Measurements from ENCODE around the gene LTV1. TPM values are rescaled to one million over a fixed set of nuclear protein-coding genes. Genes with fewer than 3 reads are reported as not detected.
"Not testable (repeated sequence)": the region's sequence is repeated elsewhere in the genome, so short reads cannot be mapped to it uniquely, and the experiment has no call there.

Gene LTV1
- total RNA-seq, 1 experiment from 2014 or later: 46.8 TPM

DNA sequence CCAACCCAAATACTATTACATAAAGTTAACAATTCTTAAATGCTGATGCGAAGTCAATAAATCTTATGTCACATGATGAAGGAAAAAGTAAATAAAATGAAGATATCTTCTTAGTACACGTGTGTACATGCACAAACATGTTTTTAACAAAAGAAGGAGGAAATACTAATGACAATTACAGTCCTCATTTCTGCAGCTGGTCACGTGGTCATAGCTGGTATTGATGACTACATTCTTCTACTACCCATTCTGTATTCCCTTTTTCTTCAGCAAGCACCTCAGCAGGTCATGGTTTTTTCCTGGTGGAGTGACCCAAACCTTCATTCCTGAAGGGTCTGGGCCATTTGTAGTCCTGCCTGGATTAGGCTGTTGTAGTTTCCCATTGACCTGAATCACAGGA, 25.7 kb downstream of the LTV1 start:
- in situ Hi-C loops (cut with HindIII; ENCODE audit: low pct_unique_long_range_greater_than_20kb, low sequenced_read_pairs); H3K36me3 ChIP-seq (ENCODE audit: control insufficient read depth, insufficient read depth, low read length); DNase-seq (ENCODE audit: low read depth, low spot score); H3K4me3 ChIP-seq (ENCODE audit: low read depth in 2 of 2, low read length in 2 of 2); POLR2A ChIA-PET; H3K9me3 ChIP-seq (ENCODE audit: control insufficient read depth, insufficient read depth, low read depth, low read length); H3K4me1 ChIP-seq (ENCODE audit: control insufficient read depth, insufficient read depth, low read length); ATAC-seq; H3K27ac ChIP-seq (ENCODE audit: low read length); BruUV-seq (replicated peaks); intact Hi-C loops (cut with micrococcal nuclease; ENCODE audit: unreplicated experiment); CTCF ChIA-PET; H3K27me3 ChIP-seq (ENCODE audit: control insufficient read depth, insufficient read depth, low read length): not testable (repeated sequence)

DNA sequence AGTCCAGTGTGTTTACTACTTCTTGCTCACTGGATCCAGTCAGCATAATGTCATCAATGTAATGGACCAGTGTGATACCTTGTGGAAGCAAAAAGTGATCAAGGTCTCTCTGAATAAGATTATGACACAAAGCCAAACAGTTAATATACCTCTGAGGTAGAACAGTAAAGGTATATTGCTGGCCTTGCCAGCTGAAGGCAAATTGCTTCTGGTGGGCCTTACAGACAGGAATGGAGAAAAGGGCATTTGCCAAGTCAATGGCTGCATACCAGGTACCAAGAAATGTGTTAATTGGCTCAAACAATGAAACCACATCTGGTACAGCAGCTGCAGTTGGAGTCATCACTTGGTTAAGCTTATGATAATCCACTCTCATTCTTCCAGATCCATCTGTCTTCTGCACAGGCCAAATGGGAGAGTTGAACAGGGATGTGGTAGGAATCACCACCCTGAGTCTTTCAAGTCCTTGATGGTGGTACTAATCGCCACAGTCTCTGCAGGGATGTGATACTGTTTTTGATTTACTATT, 28.1 kb downstream of the LTV1 start:
- intact Hi-C loops (cut with micrococcal nuclease; ENCODE audit: unreplicated experiment); POLR2A ChIA-PET; DNase-seq (ENCODE audit: low read depth, low spot score); CTCF ChIA-PET; H3K27ac ChIP-seq (ENCODE audit: low read length); H3K27me3 ChIP-seq (ENCODE audit: control insufficient read depth, insufficient read depth, low read length); ATAC-seq; H3K4me3 ChIP-seq (ENCODE audit: low read depth in 2 of 2, low read length in 2 of 2); H3K9me3 ChIP-seq (ENCODE audit: control insufficient read depth, insufficient read depth, low read depth, low read length); H3K36me3 ChIP-seq (ENCODE audit: control insufficient read depth, insufficient read depth, low read length); in situ Hi-C loops (cut with HindIII; ENCODE audit: low pct_unique_long_range_greater_than_20kb, low sequenced_read_pairs); BruUV-seq (replicated peaks); H3K4me1 ChIP-seq (ENCODE audit: control insufficient read depth, insufficient read depth, low read length): not testable (repeated sequence)

DNA sequence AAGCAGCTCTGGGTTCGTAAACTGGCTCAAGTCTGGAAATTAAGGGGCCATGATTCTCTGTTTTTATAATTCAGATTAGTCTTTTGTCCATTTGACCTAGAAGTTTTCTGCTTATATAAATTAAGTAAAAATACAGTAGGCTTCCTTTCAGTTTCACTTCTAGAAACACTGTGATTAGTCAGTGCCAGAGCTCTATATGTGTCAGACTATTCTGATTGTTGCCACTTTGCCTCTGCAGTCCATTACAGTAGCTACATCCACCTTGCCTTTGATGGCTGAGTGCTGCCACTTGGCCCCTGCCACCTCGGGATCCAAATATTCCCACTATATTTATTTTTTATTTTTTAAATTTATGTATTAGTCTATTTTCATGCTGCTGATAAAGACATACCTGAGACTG, 29.1 kb downstream of the LTV1 start:
- DNase-seq (ENCODE audit: low read depth, low spot score) (no peak), ATAC-seq (no peak)
- in situ Hi-C loops (cut with HindIII; ENCODE audit: low pct_unique_long_range_greater_than_20kb, low sequenced_read_pairs) (no loop called here), intact Hi-C loops (cut with micrococcal nuclease; ENCODE audit: unreplicated experiment) (no loop called here)
- ChIA-PET CTCF (no interaction called here), POLR2A (no interaction called here)
- TF ChIP-seq, protein P1, sequence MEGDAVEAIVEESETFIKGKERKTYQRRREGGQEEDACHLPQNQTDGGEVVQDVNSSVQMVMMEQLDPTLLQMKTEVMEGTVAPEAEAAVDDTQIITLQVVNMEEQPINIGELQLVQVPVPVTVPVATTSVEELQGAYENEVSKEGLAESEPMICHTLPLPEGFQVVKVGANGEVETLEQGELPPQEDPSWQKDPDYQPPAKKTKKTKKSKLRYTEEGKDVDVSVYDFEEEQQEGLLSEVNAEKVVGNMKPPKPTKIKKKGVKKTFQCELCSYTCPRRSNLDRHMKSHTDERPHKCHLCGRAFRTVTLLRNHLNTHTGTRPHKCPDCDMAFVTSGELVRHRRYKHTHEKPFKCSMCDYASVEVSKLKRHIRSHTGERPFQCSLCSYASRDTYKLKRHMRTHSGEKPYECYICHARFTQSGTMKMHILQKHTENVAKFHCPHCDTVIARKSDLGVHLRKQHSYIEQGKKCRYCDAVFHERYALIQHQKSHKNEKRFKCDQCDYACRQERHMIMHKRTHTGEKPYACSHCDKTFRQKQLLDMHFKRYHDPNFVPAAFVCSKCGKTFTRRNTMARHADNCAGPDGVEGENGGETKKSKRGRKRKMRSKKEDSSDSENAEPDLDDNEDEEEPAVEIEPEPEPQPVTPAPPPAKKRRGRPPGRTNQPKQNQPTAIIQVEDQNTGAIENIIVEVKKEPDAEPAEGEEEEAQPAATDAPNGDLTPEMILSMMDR (IDR thresholded peaks at IDR 0.05): no peak
- no peak for TF ChIP-seq POLR2AphosphoS5 (IDR thresholded peaks at IDR 0.05; ENCODE audit: low read depth, low read length)
- TF ChIP-seq SIN3A (IDR thresholded peaks at IDR 0.05; ENCODE audit: borderline replicate concordance, insufficient read depth, low read depth, low read length): no peak
- TF ChIP-seq TCF7L2 (IDR thresholded peaks at IDR 0.05; ENCODE audit: low read depth, low read length): no peak
- TF ChIP-seq, protein P2, sequence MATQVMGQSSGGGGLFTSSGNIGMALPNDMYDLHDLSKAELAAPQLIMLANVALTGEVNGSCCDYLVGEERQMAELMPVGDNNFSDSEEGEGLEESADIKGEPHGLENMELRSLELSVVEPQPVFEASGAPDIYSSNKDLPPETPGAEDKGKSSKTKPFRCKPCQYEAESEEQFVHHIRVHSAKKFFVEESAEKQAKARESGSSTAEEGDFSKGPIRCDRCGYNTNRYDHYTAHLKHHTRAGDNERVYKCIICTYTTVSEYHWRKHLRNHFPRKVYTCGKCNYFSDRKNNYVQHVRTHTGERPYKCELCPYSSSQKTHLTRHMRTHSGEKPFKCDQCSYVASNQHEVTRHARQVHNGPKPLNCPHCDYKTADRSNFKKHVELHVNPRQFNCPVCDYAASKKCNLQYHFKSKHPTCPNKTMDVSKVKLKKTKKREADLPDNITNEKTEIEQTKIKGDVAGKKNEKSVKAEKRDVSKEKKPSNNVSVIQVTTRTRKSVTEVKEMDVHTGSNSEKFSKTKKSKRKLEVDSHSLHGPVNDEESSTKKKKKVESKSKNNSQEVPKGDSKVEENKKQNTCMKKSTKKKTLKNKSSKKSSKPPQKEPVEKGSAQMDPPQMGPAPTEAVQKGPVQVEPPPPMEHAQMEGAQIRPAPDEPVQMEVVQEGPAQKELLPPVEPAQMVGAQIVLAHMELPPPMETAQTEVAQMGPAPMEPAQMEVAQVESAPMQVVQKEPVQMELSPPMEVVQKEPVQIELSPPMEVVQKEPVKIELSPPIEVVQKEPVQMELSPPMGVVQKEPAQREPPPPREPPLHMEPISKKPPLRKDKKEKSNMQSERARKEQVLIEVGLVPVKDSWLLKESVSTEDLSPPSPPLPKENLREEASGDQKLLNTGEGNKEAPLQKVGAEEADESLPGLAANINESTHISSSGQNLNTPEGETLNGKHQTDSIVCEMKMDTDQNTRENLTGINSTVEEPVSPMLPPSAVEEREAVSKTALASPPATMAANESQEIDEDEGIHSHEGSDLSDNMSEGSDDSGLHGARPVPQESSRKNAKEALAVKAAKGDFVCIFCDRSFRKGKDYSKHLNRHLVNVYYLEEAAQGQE (IDR thresholded peaks at IDR 0.05; ENCODE audit: insufficient read depth in 1 of 2, low read depth in 2 of 2, low read length in 1 of 2): no peak
- H3K36me3 ChIP-seq (ENCODE audit: control insufficient read depth, insufficient read depth, low read length): no peaks in the 10 kb centered on the region
- no peak overlapping the region for H3K27ac ChIP-seq (ENCODE audit: low read length)
- no peaks in the 10 kb centered on the region for H3K27me3 ChIP-seq (ENCODE audit: control insufficient read depth, insufficient read depth, low read length)
- no peak overlapping the region for H3K4me3 ChIP-seq (ENCODE audit: low read depth in 2 of 2, low read length in 2 of 2)
- no peaks in the 10 kb centered on the region for H3K4me1 ChIP-seq (ENCODE audit: control insufficient read depth, insufficient read depth, low read length)
- 0 out of 2 replicates have a peak, but pooled peaks cover 4% of the 10 kb centered on the region for H3K9me3 ChIP-seq (ENCODE audit: control insufficient read depth, insufficient read depth, low read depth, low read length)
- no TSS peak for BruUV-seq (replicated peaks)

DNA sequence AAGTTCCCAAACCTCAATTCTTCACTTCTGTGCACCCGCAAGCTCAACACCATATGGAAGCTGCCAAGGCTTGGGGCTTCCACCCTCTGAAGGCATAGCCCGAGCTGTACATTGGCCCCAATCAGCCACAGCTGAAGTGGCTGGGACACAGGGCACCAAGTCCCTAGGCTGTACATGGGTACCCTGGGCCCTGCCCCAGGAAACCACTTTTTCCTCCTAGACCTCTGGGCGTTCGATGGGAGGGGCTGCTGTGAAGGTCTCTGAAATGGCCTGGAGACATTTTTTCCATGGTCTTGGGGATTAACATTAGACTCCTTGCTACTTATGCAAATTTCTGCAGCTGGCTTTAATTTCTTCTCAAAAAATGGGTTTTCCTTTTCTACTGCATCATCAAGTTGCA, 30.5 kb downstream of the LTV1 start:
- in situ Hi-C loops (cut with HindIII; ENCODE audit: low pct_unique_long_range_greater_than_20kb, low sequenced_read_pairs); DNase-seq (ENCODE audit: low read depth, low spot score); ATAC-seq; H3K36me3 ChIP-seq (ENCODE audit: control insufficient read depth, insufficient read depth, low read length); intact Hi-C loops (cut with micrococcal nuclease; ENCODE audit: unreplicated experiment); H3K9me3 ChIP-seq (ENCODE audit: control insufficient read depth, insufficient read depth, low read depth, low read length); BruUV-seq (replicated peaks); POLR2A ChIA-PET; CTCF ChIA-PET; H3K27ac ChIP-seq (ENCODE audit: low read length); H3K4me1 ChIP-seq (ENCODE audit: control insufficient read depth, insufficient read depth, low read length); H3K4me3 ChIP-seq (ENCODE audit: low read depth in 2 of 2, low read length in 2 of 2); H3K27me3 ChIP-seq (ENCODE audit: control insufficient read depth, insufficient read depth, low read length): not testable (repeated sequence)

DNA sequence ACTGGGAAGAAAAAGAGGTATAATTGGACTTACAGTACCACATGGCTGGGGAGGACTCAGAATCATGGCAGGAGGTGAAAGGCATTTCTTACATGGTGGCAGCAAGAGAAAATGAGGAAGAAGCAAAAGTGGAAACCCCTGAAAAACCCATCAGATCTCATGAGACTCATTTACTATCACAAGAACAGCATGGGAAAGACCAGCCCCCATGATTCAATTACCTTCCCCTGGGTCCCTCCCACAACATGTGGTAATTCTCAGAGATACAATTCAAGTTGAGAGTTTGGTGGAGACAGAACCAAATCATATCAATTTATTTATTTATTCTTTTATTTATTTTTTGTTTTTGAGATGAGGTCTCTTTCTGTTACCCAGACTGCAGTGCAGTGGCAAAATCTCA, 31.4 kb downstream of the LTV1 start:
- in situ Hi-C loops (cut with HindIII; ENCODE audit: low pct_unique_long_range_greater_than_20kb, low sequenced_read_pairs); DNase-seq (ENCODE audit: low read depth, low spot score); intact Hi-C loops (cut with micrococcal nuclease; ENCODE audit: unreplicated experiment); H3K36me3 ChIP-seq (ENCODE audit: control insufficient read depth, insufficient read depth, low read length); H3K4me3 ChIP-seq (ENCODE audit: low read depth in 2 of 2, low read length in 2 of 2); H3K27ac ChIP-seq (ENCODE audit: low read length); H3K27me3 ChIP-seq (ENCODE audit: control insufficient read depth, insufficient read depth, low read length); ATAC-seq; H3K9me3 ChIP-seq (ENCODE audit: control insufficient read depth, insufficient read depth, low read depth, low read length); BruUV-seq (replicated peaks); POLR2A ChIA-PET; H3K4me1 ChIP-seq (ENCODE audit: control insufficient read depth, insufficient read depth, low read length): not testable (repeated sequence)
- CTCF ChIA-PET: interaction anchor here (0.6 kb wide), 1 partner anchor 65 kb away, joined by 3 read pairs; no protein-coding TSS in a partner anchor
